Common myeloid progenitor, CD34-positive (primary cell): Measurements from ENCODE around the gene GCNT1.

ENCODE experiments used
- CTCF ChIA-PET: fragments of 350-600 bp; sonication (Branson Sonifier 250); formaldehyde crosslinking; loops from one replicate; lab custom pipeline; 2021; ENCODE audit warnings: antibody characterized with exemption; lab: Charles Lee
- POLR2A ChIA-PET: fragments of 350-600 bp; sonication (Branson Sonifier 250); formaldehyde crosslinking; loops from one replicate; lab custom pipeline; 2021; ENCODE audit warnings: antibody characterized with exemption; lab: Charles Lee
- DNase-seq, 3 donors: peaks; one replicate each; pipeline versions ENCODE4 v3.0.0 to v3.0.0-alpha.2; 2013
- H3K27ac ChIP-seq, 2 experiments: 1 replicate in 1 of 2; 2 replicates in 1 of 2; pipeline ENCODE4 v1.7.0; 2013; ENCODE audit warnings: inconsistent platforms in 2 of 2, low read length in 2 of 2, mild to moderate bottlenecking in 2 of 2, low read depth in 1 of 2, moderate library complexity in 1 of 2; ENCODE audit not compliant: severe bottlenecking in 2 of 2, insufficient read depth in 1 of 2, poor library complexity in 1 of 2
- H3K27me3 ChIP-seq, 5 experiments: replicated peaks in 2 of 5; 1 replicate in 3 of 5; 2 replicates in 2 of 5; pipeline versions ENCODE4 v1.6.1 to v1.7.0; 2013; ENCODE audit warnings: low read length in 4 of 5, mild to moderate bottlenecking in 2 of 5, moderate library complexity in 2 of 5, inconsistent platforms in 1 of 5; ENCODE audit not compliant: insufficient read depth in 5 of 5, control insufficient read depth in 4 of 5
- H3K36me3 ChIP-seq, 4 experiments: 1 replicate in 2 of 4; 2 replicates in 2 of 4; pipeline versions ENCODE4 v1.6.1 to v1.7.0; 2013; ENCODE audit warnings: low read length in 3 of 4, control low read depth in 1 of 4, mild to moderate bottlenecking in 1 of 4; ENCODE audit not compliant: control insufficient read depth in 4 of 4, insufficient read depth in 4 of 4
- H3K4me1 ChIP-seq, 4 experiments: 1 replicate in 3 of 4; 2 replicates in 1 of 4; pipeline versions ENCODE4 v1.6.1 to v1.7.1; 2013; ENCODE audit warnings: low read length in 3 of 4, mild to moderate bottlenecking in 3 of 4, control low read depth in 1 of 4, inconsistent platforms in 1 of 4, moderate library complexity in 1 of 4; ENCODE audit not compliant: control insufficient read depth in 4 of 4, insufficient read depth in 4 of 4; ENCODE audit errors: control extremely low read depth in 1 of 4
- H3K4me3 ChIP-seq, 7 experiments: 1 replicate in 4 of 7; 2 replicates in 3 of 7; pipeline versions ENCODE4 v1.5.1 to v1.7.0; 2013; ENCODE audit warnings: mild to moderate bottlenecking in 7 of 7, low read length in 6 of 7, moderate library complexity in 6 of 7, inconsistent platforms in 2 of 7, low read depth in 2 of 7, control low read depth in 1 of 7; ENCODE audit not compliant: insufficient read depth in 4 of 7, control insufficient read depth in 1 of 7; ENCODE audit errors: extremely low read depth in 1 of 7
- H3K9me3 ChIP-seq, 5 experiments: 1 replicate in 4 of 5; 2 replicates in 1 of 5; pipeline versions ENCODE4 v1.6.1 to v1.7.1; 2013; ENCODE audit warnings: low read length in 4 of 5, mild to moderate bottlenecking in 2 of 5, inconsistent platforms in 1 of 5, low read depth in 1 of 5, moderate library complexity in 1 of 5; ENCODE audit not compliant: control insufficient read depth in 4 of 5, insufficient read depth in 2 of 5; ENCODE audit errors: control extremely low read depth in 1 of 5
- WGBS: methylation state at CpG from one replicate; pipeline ENCODE4 v1.1.5; 2013; ENCODE audit not compliant: insufficient coverage; 5-methylcytosine and 5-hydroxymethylcytosine counted together

GCNT1 gene

GRCh38 chr9:76463211-76463610 is 4.2 kb downstream of the GCNT1 start:
- H3K4me1 ChIP-seq = peaks cover 16 to 52% (median 35%) of the 10 kb centered on the region in 4 experiments
- CTCF ChIA-PET = interaction anchor here (0.6 to 1.2 kb wide), 2 partner anchors 10 to 70 kb away, joined by 3 to 6 read pairs; no protein-coding TSS in a partner anchor
- no peak overlapping the region for H3K27ac ChIP-seq
- no peaks in the 10 kb centered on the region for H3K9me3 ChIP-seq
- H3K4me3 ChIP-seq = no peak overlapping the region
- WGBS = 89% methylated on average over 4 of the region's 4 CpGs
- no peak for DNase-seq
- POLR2A ChIA-PET = no interaction called here
- peaks cover under 1 to 39% (median 6%) of the 10 kb centered on the region in 4 experiments for H3K36me3 ChIP-seq
- H3K27me3 ChIP-seq = no peaks in the 10 kb centered on the region

GRCh38 chr9:76464706-76465105 is 5.7 kb downstream of the GCNT1 start:
- POLR2A ChIA-PET = no interaction called here
- Histone ChIP-seq H3K27me3 (no peaks in the 10 kb centered on the region), H3K9me3 (no peaks in the 10 kb centered on the region), H3K4me3 (no peak overlapping the region), H3K4me1 (peaks cover 14 to 46% (median 31%) of the 10 kb centered on the region in 4 experiments), H3K27ac (no peak overlapping the region), H3K36me3 (peaks cover 2 to 41% (median 6%) of the 10 kb centered on the region in 4 experiments)
- DNase-seq = no peak
- 88% methylated on average over 1 of the region's 1 CpG for WGBS
- CTCF ChIA-PET = no interaction called here

GRCh38 chr9:76465442-76466298 is 6.7 kb downstream of the GCNT1 start:
- H3K27ac ChIP-seq = no peak overlapping the region
- POLR2A ChIA-PET = no interaction called here

GRCh38 chr9:76466299-76466605 is 7.3 kb downstream of the GCNT1 start:
- no peak for DNase-seq
- Histone ChIP-seq H3K9me3 (no peaks in the 10 kb centered on the region), H3K4me3 (no peak overlapping the region), H3K27ac (no peak overlapping the region), H3K36me3 (peaks cover 2 to 46% (median 6%) of the 10 kb centered on the region in 4 experiments), H3K4me1 (peaks cover 8 to 34% (median 21%) of the 10 kb centered on the region in 4 experiments), H3K27me3 (no peaks in the 10 kb centered on the region)
- 89% methylated on average over 2 of the region's 2 CpGs for WGBS
- POLR2A ChIA-PET = no interaction called here
- CTCF ChIA-PET = interaction anchor here (0.8 to 1.8 kb wide), 6 partner anchors 9 to 238 kb away, joined by 3 to 5 read pairs (median 4); no protein-coding TSS in a partner anchor

More at GRCh38 chr9:76465442-76466298, 6.7 kb downstream of the GCNT1 start:
- Histone ChIP-seq H3K36me3 (peaks cover 2 to 42% (median 6%) of the 10 kb centered on the region in 4 experiments), H3K4me3 (no peak overlapping the region), H3K27me3 (no peaks in the 10 kb centered on the region), H3K9me3 (no peaks in the 10 kb centered on the region), H3K4me1 (peaks cover 10 to 40% (median 26%) of the 10 kb centered on the region in 4 experiments)
- DNase-seq = no peak
- CTCF ChIA-PET = interaction anchor here (0.8 to 1.8 kb wide), 4 partner anchors 10 to 195 kb away, joined by 3 to 5 read pairs (median 4); no protein-coding TSS in a partner anchor
- WGBS = 90% methylated on average over 8 of the region's 8 CpGs

- DNase-seq = no peak
- WGBS = 100% methylated on average over 3 of the region's 3 CpGs
- H3K27me3 ChIP-seq = no peaks in the 10 kb centered on the region
- ChIA-PET CTCF (interaction anchor here (0.7 to 2.6 kb wide), 7 partner anchors 11 to 28 kb away, joined by 3 to 15 read pairs (median 5); partner anchors contain the start of gene GCNT1), POLR2A (interaction anchor here (0.6 kb wide), 1 partner anchor 129 kb away, joined by 3 read pairs; no protein-coding TSS in a partner anchor)
- H3K27ac ChIP-seq = no peak overlapping the region
- peaks cover 0 to 6% (median 3%) of the 10 kb centered on the region in 5 experiments for H3K9me3 ChIP-seq
- no peak overlapping the region for H3K4me3 ChIP-seq
- H3K4me1 ChIP-seq = peaks cover 12 to 26% (median 16%) of the 10 kb centered on the region in 4 experiments
- H3K36me3 ChIP-seq = peaks cover 2 to 23% (median 9%) of the 10 kb centered on the region in 4 experiments
Observed at GRCh38 chr9:76474419-76474818, 15.4 kb downstream of the GCNT1 start.

GRCh38 chr9:76475686-76476085 is 16.7 kb downstream of the GCNT1 start:
- ChIA-PET POLR2A (no interaction called here), CTCF (interaction anchor here (0.9 to 1.6 kb wide), 6 partner anchors 9 to 28 kb away, joined by 3 to 5 read pairs (median 4); no protein-coding TSS in a partner anchor)
- Histone ChIP-seq H3K4me1 (peaks cover 12 to 26% (median 16%) of the 10 kb centered on the region in 4 experiments), H3K4me3 (no peak overlapping the region), H3K27me3 (no peaks in the 10 kb centered on the region), H3K27ac (no peak overlapping the region), H3K9me3 (peaks cover 0 to 6% (median 3%) of the 10 kb centered on the region in 5 experiments), H3K36me3 (peaks cover 2 to 26% (median 9%) of the 10 kb centered on the region in 4 experiments)
- WGBS = 50% methylated on average over 2 of the region's 4 CpGs
- DNase-seq = no peak
